NK-92 (cell line): ENCODE measurements around the gene SMIM9.
"Not testable (repeated sequence)": the region's sequence is repeated elsewhere in the genome, so short reads cannot be mapped to it uniquely, and the experiment has no call there.

Experiments used
- DNase-seq: peaks from one replicate; lab custom pipeline; 2025; ENCODE audit not compliant: unreplicated experiment; lab: John Stamatoyannopoulos, UW

SMIM9 gene

GRCh38 chrX:154834562-154834961 is at the start of gene SMIM9:
Gene SMIM9 (minus strand): TSS chrX:154834662. CDS start chrX:154830856, 3,806 bp downstream.
- DNase-seq = no peak

- not testable (repeated sequence) for DNase-seq
Observed at GRCh38 chrX:154884069-154884468, 49.6 kb upstream of the SMIM9 start.

GRCh38 chrX:154873329-154873728 is 38.9 kb upstream of the SMIM9 start:
- DNase-seq = no peak

- DNase-seq = not testable (repeated sequence)
Observed at GRCh38 chrX:154868522-154868921, 34.1 kb upstream of the SMIM9 start.

DNA sequence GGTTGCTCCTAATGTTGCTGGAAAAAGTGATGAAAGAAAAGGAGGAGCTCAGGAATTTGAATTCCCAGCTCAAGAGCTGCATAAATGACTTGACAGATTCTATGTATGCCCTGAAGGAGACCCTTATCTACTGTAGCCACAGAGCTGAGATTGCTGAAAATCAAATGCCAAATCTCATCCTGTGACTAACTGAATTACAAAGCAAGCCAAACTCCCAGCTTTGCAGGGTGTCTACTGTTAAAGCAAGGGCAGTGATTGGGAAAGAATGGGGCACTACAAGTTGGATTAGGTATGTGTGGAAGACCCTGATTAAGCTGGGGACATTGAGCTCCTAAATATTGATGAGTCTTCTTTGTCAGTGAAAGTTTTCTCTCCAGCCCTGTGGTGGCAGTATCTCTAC is 20.8 kb upstream of the SMIM9 start:
- DNase-seq = no peak

GRCh38 chrX:154850957-154851611 is 16.6 kb upstream of the SMIM9 start:
- no peak for DNase-seq

- no peak for DNase-seq
Observed at GRCh38 chrX:154840856-154841255, 6.4 kb upstream of the SMIM9 start.

DNA sequence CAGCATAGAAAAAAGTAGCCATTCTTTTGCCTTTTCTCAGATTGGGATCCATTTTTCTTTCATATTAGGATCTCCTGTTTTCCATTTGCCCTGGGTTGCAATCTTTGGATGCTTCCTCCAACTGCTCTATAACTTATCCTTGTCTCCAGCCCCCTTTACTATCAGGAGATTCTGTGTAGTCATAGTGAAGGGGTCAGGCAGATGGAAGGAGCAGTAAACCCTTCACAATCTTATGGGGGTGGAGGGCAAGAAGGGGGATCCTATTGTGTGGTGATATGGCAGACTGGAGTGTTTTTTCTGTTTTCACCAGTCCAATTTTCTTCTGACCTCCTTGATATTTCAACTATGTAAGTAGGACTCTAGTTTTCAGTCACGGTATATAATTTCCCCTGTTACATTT is 1.7 kb upstream of the SMIM9 start:
- no peak for DNase-seq

DNA sequence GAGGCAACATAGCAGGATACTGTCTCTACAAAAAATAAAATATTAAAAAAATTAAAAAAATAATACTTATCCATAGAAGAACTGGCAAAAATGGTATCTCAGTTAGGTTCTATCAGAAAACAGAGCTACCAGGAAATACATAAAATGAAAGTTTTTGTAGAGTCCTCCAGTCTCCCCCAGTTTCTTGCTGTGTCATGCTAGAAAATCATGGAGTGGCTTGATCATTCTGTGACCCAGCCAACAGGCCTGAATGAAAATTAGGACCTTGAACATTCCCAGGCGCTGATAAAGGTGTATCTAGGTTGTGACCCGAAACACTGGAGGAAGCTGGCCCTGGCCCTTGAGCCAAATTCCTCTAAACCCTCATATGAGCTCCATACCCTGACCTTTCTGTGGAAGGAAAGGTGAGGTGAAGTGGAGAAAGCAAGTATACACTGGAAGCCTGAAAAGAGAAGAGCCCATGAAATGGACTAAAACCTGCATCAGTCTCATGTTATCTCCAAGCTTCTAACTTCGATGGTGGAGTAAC is 652 bp downstream of the SMIM9 start:
- DNase-seq = no peak

- DNase-seq = no peak
Observed at GRCh38 chrX:154829926-154830442, 4.5 kb downstream of the SMIM9 start.

DNA sequence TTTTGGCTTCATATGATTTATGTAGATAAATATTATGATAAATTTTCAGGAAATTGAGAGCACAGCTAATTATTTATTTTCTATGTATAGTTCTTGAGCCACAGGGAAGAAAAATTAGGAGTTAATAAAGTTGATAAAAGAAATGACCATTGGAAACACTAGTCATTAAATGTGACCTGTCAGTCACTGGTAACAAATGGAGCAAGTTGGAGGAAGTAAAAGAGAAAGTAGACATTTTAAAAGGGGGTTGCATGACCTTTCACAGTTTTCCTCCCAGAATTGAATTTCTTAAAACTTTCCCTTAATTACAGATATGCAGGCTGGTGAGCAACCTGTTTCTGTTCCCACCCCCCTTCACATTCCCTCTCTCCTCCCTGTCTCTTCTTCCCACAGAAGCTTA is 5.3 kb downstream of the SMIM9 start:
- no peak for DNase-seq

- no peak for DNase-seq
Observed at GRCh38 chrX:154828016-154828408, 6.5 kb downstream of the SMIM9 start.

DNA sequence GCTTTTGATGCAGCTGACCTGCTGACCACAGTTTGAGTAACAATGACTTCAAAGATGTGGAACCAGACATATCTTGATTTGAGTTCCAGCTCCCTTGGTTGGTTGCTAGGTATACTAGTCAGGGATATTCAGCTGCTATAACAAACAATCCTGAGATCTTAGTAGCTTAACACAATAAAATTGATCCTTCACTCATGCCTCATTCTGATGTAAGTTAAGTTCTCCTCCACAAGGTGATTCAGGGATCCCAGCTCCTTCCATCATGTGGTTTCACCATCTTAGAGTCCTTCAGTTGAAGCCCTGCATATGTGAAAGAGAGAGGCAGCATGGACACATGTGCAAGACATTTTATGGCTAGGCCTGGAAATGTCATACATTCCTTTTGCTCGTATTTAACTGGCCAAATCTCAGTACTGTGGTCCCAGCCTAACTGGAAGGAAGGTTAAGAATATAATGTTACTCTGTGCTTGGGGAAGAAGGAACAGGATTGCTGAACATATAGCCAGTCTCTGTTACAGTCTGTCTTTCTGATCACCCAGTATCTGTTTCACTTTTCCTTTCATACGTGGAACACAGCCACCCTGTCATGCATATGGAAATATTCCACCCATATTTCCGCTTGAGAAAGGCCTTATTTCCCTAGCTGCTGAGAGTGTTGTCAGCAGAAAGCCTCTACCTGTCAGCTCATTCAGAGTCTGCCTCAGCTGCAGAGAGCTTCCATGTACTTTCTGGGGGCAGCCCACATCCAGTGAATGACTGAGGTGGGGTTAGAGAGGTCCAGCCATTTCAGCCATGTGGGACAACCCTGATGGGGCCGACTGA is 7.1 kb downstream of the SMIM9 start:
- DNase-seq = no peak

DNA sequence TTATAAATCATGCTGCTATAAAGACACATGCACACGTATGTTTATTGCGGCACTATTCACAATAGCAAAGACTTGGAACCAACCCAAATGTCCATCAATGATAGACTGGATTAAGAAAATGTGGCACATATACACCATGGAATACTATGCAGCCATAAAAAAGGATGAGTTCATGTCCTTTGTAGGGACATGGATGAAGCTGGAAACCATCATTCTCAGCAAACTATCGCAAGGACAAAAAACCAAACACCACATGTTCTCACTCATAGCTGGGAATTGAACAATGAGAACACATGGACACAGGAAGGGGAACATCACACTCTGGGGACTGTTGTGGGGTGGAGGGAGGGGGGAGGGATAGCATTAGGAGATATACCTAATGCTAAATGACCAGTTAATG is 8.9 kb downstream of the SMIM9 start:
- DNase-seq = not testable (repeated sequence)

DNA sequence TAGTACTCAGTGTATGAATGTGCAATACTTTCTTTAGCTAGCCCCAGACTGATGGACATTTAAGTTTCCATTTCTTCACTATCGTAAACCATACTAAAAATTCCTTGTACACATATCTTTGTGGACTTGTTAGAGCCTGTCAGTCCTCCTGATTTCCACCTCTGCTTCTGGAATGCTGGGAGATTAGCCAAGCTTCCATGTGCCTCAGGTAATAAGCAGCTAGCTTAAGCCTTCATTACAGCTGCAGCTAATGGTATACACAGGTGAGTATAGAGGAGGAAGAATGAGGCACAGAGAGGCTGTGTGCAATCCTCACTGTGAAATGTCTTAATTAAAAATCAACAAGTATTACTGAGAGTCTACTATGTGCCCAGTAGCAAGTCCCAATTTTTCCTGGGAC is 9.8 kb downstream of the SMIM9 start:
- DNase-seq = no peak

DNA sequence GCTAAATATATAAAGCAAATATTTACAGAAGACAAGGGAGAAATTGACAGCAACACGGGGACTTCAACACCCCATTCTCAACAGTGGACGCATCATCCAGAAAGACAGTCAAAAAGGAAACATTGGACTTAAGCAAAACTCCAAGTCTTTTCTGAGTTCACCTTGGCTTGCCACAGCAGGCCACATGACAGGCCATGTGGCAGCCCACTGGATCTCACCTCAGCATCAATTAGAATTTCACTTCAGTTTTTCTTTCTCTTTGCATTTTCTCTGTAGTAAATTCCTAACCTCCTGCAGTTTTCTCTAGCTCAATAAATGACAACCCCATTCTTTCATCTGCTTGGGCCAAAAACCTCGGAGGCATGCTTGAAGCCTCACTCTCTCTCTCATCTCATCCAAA is 12.4 kb downstream of the SMIM9 start:
- DNase-seq = no peak

- DNase-seq = no peak
Observed at GRCh38 chrX:154821523-154821922, 12.9 kb downstream of the SMIM9 start.

GRCh38 chrX:154819771-154820341 is 14.6 kb downstream of the SMIM9 start:
- DNase-seq = no peak

GRCh38 chrX:154818916-154819770 is 15.3 kb downstream of the SMIM9 start:
- DNase-seq = no peak

DNA sequence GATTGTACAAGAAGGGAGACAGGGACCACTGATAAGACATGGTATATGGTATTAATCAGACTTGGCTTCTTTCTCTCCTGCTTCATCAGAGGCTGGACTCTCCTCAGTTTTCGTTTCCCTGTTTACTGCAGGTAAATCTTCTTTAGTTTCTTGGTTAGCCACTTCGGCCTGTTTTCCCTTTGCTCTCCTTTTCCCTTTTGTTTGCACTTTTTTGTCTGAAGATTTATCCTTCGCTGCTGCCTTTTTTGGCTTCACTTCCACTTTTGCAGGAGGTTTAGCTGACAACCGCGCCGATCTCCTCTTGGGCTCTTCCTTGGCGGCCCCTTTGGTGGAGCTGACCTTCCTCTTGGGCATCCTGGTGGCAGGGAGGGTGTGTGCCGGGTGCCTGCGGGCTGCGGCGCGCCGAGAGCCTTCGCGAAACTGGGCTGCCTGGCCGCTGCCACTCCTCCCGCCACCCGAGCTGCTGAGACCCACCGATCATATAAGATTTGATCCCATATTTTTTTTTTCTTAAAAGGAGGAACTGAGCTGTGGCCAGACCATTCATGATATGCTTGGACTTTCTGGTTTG is 17.3 kb downstream of the SMIM9 start:
- DNase-seq = not testable (repeated sequence)
